GM18858 (cell line): ENCODE results near the gene BPHL.
"Not testable (repeated sequence)": the region's sequence is repeated elsewhere in the genome, so short reads cannot be mapped to it uniquely, and the experiment has no call there.

Experiments
- ATAC-seq: cut with Tn5 transposase; IDR thresholded peaks from one replicate; pipeline ENCODE4 v1.9.1; 2021; ENCODE audit not compliant: unreplicated experiment

The BPHL gene

GRCh38 chr6:3120765-3121089, 2.2 kb downstream of the BPHL start:
- no peak for ATAC-seq

DNA sequence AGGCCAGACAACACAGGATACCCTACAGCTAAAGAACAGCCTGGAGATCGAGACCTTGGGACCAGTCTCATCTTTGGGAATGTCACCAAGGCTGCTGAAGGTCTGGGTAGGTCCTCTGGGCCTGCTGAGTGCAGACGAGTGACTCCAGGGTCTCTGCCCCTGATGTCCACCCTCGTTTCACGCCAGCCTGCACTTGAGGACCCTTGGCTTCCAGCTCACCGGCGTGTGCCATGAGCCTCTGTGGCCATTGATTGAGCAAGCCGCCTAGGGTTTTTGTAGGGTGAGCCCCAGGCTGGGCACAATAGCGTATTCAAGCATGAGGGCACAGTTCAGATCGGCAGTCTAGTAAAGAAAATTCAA, 4.3 kb downstream of the BPHL start:
- ATAC-seq = no peak

DNA sequence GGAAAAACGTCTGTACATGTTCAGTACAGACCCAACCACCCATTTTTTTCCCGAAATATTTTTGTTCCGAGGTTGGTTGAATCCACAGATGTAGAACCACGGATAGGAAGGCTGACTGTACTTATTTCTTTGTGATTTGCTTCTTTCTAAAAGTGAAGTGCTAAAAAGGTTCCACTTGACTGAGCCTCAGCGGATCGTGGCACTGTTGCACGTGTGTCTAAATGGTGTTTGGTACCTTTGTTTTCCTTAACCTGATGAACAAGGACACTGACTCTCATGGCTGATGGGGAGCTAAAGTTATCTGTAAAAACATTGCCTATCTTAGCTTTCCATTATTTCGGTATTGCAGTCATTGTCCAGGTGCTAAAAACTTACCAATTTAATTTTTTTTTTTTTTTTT, 6.2 kb downstream of the BPHL start:
- ATAC-seq = no peak

DNA sequence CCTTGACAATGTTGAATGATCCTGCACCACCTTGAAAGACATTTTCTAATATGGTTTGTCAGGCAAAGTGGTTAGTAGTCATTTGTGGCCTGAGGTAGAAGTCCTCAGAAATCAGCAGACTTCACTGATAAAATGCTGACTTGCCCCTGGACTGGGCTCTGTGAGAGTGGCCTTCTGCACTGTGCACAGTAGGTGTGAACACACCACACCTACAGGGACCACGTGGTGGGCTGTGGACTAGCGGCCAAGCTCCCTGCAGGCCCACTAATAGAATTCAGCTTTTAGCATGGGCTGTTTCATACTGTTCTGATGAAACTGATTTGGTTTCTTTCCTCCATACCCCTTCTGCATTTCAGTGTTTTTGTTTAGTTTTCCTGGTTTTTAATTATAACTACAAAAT, 7.3 kb downstream of the BPHL start:
- no peak for ATAC-seq

DNA sequence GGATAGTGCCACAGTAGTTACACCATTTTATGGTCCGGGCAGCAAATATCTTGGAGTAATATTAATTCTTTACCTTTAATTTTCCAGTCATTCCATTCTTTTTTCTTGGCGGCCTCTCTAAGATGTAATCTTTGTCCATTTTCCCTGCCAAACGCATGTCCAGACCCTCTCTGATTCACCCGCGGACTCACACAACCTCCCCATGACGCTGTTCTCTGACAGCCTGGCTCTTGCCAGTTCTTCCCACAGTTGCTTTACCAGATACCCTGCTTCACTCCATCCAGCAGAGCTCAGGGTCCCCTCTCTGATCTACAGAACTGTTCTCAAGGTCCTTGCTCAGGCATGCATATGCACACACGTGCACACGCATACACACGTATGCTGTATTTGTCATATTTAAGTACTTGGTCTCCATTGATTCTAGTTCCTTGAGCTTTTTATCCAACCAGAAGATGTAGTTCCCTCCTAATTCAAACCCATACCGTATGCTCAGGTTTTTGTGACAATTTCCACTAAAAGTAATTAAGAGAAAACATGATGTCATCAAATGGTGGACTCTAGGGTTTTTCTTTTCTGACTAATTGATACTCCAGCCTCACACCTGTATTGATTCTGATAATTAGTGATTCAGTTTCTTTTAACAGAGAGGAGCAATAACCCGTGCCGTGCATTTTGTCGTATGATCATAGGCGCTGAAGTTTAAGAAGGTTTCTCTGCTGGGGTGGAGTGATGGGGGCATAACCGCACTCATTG, 10.0 kb downstream of the BPHL start:
- no peak for ATAC-seq

DNA sequence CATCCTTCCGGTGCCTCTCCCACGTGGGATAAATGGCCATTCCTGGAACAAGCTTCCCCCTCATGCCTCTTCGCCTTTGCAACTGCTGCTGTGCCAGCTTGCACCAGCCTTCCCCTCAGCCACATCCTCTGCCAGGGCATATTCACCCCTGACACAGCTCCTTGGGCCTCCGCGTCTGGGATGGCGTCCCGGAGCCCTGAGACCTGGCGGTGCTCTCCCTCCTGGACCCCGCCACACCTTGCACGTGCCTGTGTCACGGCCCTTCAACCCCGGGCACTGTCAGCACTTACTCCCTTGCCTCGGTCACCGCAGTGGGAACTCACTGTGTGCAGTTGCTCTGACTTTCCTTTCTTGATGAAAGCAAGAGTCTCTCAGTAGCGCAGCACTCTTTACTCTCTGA, 13.2 kb downstream of the BPHL start:
- ATAC-seq = no peak

DNA sequence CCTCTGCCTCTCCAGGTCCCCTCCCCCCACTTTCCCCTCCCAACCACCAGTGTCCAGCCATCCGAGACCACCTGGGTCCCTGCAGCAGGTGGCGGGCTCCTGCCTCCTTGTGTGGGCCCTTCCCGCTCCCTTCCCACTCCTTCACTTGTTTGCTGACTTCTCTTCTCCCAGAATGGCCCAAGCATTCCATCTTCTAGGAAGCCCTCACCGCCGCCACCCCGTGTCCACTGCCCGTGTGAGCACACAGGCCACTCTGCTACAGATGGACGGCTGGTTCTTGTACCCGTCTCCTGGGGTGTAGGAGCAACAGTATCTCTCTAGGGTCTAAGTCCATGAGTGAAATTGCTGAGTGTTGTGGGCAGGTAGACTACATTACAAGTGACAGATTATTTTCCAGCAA, 15.0 kb downstream of the BPHL start:
- ATAC-seq = no peak

- no peak for ATAC-seq
Measured at GRCh38 chr6:3135668-3136291, 17.3 kb downstream of the BPHL start.

DNA sequence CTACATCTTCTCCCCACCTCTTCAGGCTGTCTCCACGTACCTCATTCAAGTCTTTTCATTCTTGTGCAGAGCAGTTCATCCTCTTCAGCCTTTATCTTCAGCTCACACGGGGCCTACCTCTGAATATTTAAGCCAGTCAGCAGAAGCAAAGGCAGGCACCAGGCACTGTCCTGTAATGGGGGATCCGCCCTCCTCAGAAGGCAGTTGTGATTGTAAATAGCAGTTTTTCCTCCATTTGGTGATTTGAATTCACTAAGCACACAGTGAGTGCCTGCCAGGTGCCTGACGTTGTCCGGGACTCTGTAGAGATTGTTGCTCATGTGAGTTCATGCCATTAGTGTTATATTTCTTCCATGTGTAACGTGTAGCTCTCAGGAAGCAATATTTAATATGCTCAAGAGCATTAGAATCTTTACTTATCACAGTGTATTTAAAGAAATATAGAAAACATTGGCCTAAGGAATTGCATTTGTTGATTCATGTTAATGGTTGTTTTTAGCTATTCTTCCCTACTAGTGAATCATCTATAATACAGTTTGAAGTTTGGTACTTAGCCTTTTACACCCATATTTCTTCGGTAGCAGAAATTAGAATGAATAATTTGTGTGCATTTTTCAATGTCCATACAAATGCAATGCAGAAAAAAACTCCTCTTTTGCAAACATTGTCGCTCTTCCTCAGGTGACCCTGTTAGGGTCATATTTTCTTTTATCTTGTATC, 17.9 kb downstream of the BPHL start:
- ATAC-seq = no peak

- no peak for ATAC-seq
Measured at GRCh38 chr6:3137057-3137777, 18.7 kb downstream of the BPHL start.

DNA sequence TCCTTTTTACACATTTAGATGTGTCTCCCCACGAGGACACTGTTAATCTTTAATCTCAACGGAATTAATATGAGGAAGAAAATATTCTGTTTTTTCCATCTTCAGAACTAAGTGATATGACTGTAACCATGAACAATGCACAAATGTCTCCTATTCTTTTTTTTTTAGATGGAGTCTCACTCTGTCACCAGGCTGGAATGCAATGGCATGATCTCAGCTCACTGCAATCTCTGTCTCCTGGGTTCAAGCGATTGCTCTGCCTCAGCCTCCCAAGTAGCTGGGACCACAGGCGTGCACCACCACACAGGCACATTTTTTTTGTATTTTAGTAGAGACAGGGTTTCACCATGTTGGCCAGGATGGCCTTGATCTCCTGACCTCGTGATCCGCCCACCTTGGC, 19.4 kb downstream of the BPHL start:
- ATAC-seq = not testable (repeated sequence)

DNA sequence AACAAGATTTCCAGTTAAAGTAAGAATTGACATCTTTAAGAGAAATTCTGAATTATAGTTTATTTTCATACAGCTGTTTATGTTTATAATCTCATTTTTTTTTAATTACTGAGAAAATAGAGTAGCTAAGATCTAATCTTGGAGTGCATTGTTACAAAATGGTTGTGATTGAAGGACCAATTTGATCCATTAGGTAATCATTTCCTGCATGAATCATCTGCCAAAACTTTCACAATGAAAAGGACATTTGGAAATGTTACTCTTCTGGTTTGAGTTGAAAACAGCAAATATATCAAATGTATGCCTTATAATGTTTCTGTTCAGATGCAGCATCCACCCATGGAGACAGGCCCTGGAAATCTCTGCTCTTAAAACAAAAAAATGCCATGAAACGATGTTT, 19.8 kb downstream of the BPHL start:
- no peak for ATAC-seq

DNA sequence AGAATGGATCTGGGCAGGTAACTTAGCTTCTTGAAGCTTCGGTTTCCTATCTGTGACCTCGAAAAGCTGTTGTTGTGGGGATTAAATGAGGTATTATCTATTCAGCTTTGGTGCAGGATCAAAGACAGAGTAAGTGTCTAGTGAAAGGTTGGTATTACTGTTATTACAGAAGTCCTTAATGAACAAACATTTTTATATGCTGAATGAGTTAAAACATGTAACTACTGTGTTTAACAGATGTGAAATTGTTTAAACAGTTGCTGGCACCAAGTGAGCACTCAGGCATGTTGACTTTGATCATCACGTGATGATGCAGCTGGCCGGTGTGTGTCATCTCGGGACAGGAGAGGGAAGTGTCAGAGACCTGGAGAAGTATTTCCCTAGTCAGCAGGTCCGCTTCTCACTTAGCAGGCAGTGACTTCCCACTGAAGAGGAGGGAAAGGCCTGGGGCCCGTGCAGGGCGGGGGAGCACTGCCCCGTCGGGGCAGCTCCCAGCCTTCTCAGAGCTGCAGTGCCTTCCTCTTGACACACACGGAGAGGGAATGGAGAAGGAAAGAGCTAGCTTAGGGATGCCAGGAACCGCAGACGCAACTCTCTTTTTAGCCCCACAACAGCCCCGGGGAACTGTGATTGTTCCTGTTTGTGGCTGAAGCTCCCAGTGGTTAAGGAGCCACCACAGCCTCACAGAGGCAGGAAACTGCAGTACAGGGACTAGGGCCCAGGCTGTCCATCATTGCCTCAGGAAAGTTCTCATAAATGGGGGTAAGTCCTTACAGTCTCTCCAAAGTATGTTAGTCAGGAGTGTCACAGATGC, 20.8 kb downstream of the BPHL start:
- no peak for ATAC-seq

DNA sequence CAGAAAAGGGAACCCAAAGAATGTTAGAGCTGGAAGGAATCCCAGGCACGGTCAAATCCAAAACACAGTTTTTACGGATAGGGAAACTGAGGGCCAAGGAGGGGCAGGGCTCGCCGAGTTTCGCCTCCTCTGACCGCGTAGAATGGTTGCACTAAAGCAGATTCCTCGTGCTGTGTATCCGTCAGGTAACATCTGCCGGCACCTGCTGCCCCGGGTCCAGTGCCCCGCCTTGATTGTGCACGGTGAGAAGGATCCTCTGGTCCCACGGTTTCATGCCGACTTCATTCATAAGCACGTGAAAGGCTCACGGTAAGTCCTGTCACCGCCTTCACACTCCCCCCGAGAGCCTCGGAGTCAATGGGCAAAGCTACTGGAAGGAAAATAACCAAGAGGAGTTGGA, 21.7 kb downstream of the BPHL start:
- ATAC-seq = no peak

DNA sequence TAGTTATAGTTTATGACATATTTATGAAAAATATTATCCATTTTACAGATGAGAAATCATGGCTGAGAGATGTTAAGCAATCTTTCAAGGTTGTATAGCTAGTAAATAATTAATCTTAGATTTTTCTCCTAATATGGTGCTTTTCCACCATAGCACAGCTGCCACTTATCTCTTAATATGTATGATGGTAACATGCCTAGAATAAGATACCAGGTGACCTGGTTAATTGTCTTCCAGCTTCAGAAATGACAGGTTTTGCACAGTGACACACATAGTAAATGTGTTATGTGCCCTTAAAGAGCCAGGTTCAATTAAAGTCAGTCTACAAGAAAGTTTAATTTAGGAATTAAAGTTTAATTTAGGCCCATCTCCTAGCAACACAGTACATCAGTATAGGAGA, 24.0 kb downstream of the BPHL start:
- no peak for ATAC-seq

DNA sequence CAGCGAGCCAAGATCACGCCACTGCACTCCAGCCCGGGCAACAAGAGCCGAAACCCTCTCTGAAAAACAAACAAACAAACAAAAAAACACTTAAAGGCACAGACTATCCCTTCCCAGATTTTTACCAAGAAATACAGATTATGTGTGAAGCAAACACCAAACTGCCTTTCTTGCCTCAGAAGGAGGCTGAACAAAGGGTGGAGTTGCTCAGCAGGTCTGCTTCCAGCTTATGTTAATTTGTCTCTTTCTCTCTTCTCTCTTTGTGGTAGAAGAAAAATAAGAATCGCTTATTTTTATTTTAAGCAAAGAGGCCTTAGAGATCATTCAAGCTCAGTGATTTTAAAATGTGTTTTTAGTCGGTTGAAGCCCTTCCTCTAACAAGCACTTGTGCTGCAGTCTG, 24.6 kb downstream of the BPHL start:
- no peak for ATAC-seq

- ATAC-seq = no peak
Measured at GRCh38 chr6:3144571-3144970, 26.1 kb downstream of the BPHL start.

- ATAC-seq = no peak
Measured at GRCh38 chr6:3147914-3148757, 29.6 kb downstream of the BPHL start.

- no peak for ATAC-seq
Measured at GRCh38 chr6:3151691-3152090, 33.2 kb downstream of the BPHL start.

DNA sequence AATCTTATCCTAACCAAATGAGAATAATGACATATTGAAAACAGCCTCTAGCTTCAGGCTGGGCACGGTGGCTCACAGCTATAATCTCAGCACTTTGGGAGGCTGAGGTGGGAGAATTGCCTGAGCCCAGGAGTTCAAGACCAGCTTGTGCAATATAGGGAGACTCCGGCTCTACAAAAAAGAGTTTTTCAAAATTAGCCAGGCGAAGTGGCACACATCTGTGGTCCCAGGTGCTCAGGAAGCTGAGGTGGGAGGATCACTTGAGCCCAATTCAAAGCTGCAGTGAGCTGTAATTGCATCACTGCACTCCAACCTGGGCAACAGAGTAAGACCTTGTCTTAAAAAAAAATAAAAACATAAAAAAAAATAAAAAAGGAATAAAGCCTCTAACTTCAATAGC, 34.2 kb downstream of the BPHL start:
- ATAC-seq = no peak
